Stimulated activated CD4-positive, alpha-beta T cell treated with anti-CD3 and anti-CD28 coated beads, Interleukin-4, amount 100 ng/mL, for 48 hours (primary cell): Measurements from ENCODE around the gene EPC2.
A peak's percentile ranks its signal among the peaks of the same experiment; 100 is the strongest.

Experiments used
- DNase-seq, 2 donors: peaks; one replicate each; pipeline ENCODE4 v3.0.0-alpha.2; 2020; ENCODE audit warnings: low read depth in 2 of 2

EPC2 gene

GRCh38 chr2:148810081-148810480 is 165.5 kb downstream of the EPC2 start:
- no peak for DNase-seq

GRCh38 chr2:148812306-148812705 is 167.8 kb downstream of the EPC2 start:
- no peak for DNase-seq

- DNase-seq = peak; percentile 42 to 73
Observed at GRCh38 chr2:148813603-148814065, 169.1 kb downstream of the EPC2 start.

GRCh38 chr2:148814143-148814859 is 169.8 kb downstream of the EPC2 start:
- DNase-seq = no peak

GRCh38 chr2:148814860-148815419 is 170.4 kb downstream of the EPC2 start:
- no peak for DNase-seq

- DNase-seq = no peak
Observed at GRCh38 chr2:148816176-148816575, 171.6 kb downstream of the EPC2 start.

- no peak for DNase-seq
Observed at GRCh38 chr2:148817210-148817708, 172.7 kb downstream of the EPC2 start.

GRCh38 chr2:148819019-148819585 is 174.6 kb downstream of the EPC2 start:
- no peak for DNase-seq

- no peak for DNase-seq
Observed at GRCh38 chr2:148824190-148824589, 179.6 kb downstream of the EPC2 start.

- no peak for DNase-seq
Observed at GRCh38 chr2:148826791-148827190, 182.2 kb downstream of the EPC2 start.

- DNase-seq = no peak
Observed at GRCh38 chr2:148828941-148829340, 184.4 kb downstream of the EPC2 start.

- DNase-seq = no peak
Observed at GRCh38 chr2:148829618-148830017, 185.1 kb downstream of the EPC2 start.

GRCh38 chr2:148832637-148833036 is 188.1 kb downstream of the EPC2 start:
- DNase-seq = no peak
